PC-3 (cell line): ENCODE results near the gene SPNS3. TPM values are rescaled to one million over a fixed set of nuclear protein-coding genes. Genes with fewer than 3 reads are reported as not detected.

Source experiments
- ATAC-seq: fragments of 200-7000 bp; cut with Tn5 transposase; 2 replicates; pipeline ENCODE4 v1.9.1; 2020; ENCODE audit warnings: mild to moderate bottlenecking, moderate library complexity
- BruUV-seq: library from RNA; stranded (reverse); fragments of 400-500 nt; replicated peaks from 2 replicates; lab custom pipeline; 2021; lab: Mats Ljungman, UMichigan
- CTCF ChIA-PET: fragments of 300-600 bp; sonication (Branson Sonifier 250); formaldehyde crosslinking; loops from one replicate; lab custom pipeline; 2022; ENCODE audit warnings: antibody characterized with exemption; lab: Charles Lee
- POLR2A ChIA-PET: fragments of 300-600 bp; sonication (Branson Sonifier 250); formaldehyde crosslinking; loops from one replicate; lab custom pipeline; 2022; ENCODE audit warnings: antibody characterized with exemption; ENCODE audit not compliant: unreplicated experiment; lab: Charles Lee
- DNase-seq: peaks from one replicate; pipeline ENCODE4 v3.0.0-alpha.2; 2015
- H2AFZ ChIP-seq: fragments of 300-600 bp; sonication (generic); 2 replicates; pipeline ENCODE4 v1.6.0; 2016; ENCODE audit warnings: antibody characterized with exemption, low read length
- H3F3A ChIP-seq: fragments of 300-600 bp; sonication (generic); one replicate; pipeline ENCODE4 v1.6.0; 2017; ENCODE audit warnings: antibody characterized with exemption, low read length, control low read depth, mild to moderate bottlenecking; ENCODE audit not compliant: unreplicated experiment
- H3K27ac ChIP-seq: fragments of 300-600 bp; sonication (generic); 2 replicates; pipeline ENCODE4 v1.5.1; 2016; ENCODE audit warnings: mild to moderate bottlenecking, low read length
- H3K27me3 ChIP-seq: fragments of 300-600 bp; sonication (generic); 2 replicates; pipeline ENCODE4 v1.6.1; 2016; ENCODE audit warnings: low read length, mixed read lengths
- H3K36me3 ChIP-seq: fragments of 300-600 bp; sonication (generic); 2 replicates; pipeline ENCODE4 v1.6.1; 2016; ENCODE audit warnings: low read depth, mixed run types, low read length, mixed read lengths
- H3K4me1 ChIP-seq: fragments of 300-600 bp; sonication (generic); 2 replicates; pipeline ENCODE4 v1.5.1; 2016; ENCODE audit warnings: low read length; ENCODE audit not compliant: insufficient read depth
- H3K4me2 ChIP-seq: fragments of 300-600 bp; sonication (generic); 2 replicates; pipeline ENCODE4 v1.6.0; 2016; ENCODE audit warnings: low read length
- H3K4me3 ChIP-seq: fragments of 300-600 bp; sonication (generic); 2 replicates; pipeline ENCODE4 v1.5.1; 2016; ENCODE audit warnings: mild to moderate bottlenecking, low read length, mixed read lengths
- H3K79me2 ChIP-seq: fragments of 300-600 bp; sonication (generic); 2 replicates; pipeline ENCODE4 v1.6.1; 2017; ENCODE audit warnings: low read length, mixed read lengths
- H3K9ac ChIP-seq: fragments of 300-600 bp; sonication (generic); 2 replicates; pipeline ENCODE4 v1.6.0; 2016; ENCODE audit warnings: mild to moderate bottlenecking, low read length
- H3K9me2 ChIP-seq: fragments of 300-600 bp; sonication (generic); replicated peaks from 2 replicates; pipeline ENCODE4 v1.6.1; 2016; ENCODE audit warnings: mixed run types, low read length, mixed read lengths
- H3K9me3 ChIP-seq: fragments of 300-600 bp; sonication (generic); 2 replicates; pipeline ENCODE4 v1.6.1; 2016; ENCODE audit warnings: low read length, mixed read lengths
- H4K20me1 ChIP-seq: fragments of 300-600 bp; sonication (generic); 2 replicates; pipeline ENCODE4 v1.6.1; 2016; ENCODE audit warnings: low read length, mixed read lengths
- EZH2 ChIP-seq: fragments of 300-600 bp; sonication (generic); IDR thresholded peaks from one replicate; pipeline ENCODE4 v1.6.1; 2017; ENCODE audit warnings: antibody characterized with exemption, mild to moderate bottlenecking, low read length; ENCODE audit not compliant: unreplicated experiment
- EZH2phosphoT487 ChIP-seq: fragments of 300-600 bp; sonication (generic); IDR thresholded peaks from 2 replicates; pipeline ENCODE4 v1.6.1; 2018; ENCODE audit warnings: mild to moderate bottlenecking, antibody characterized with exemption, low read length, borderline replicate concordance
- intact Hi-C: fragments of 100-400 bp; cut with micrococcal nuclease; formaldehyde crosslinking; loops from 2 replicates; pipeline ENCODE4 v1.9.0; 2023
- total RNA-seq: library from RNA; depleted of rRNA; stranded (reverse); fragments of >200 nt; gene quantifications from 2 replicates; pipeline ENCODE4 v1.2.3, GENCODE V29; 2014
- TF ChIP-seq, protein P1 (sequence below): fragments of 300-600 bp; sonication (generic); conservative IDR thresholded peaks from 2 replicates; pipeline ENCODE4 v1.5.1; 2017; ENCODE audit warnings: antibody characterized with exemption, low read depth, mild to moderate bottlenecking, low read length

SPNS3 gene
- total RNA-seq, 1 experiment from 2014 or later, result 0.69 TPM

DNA sequence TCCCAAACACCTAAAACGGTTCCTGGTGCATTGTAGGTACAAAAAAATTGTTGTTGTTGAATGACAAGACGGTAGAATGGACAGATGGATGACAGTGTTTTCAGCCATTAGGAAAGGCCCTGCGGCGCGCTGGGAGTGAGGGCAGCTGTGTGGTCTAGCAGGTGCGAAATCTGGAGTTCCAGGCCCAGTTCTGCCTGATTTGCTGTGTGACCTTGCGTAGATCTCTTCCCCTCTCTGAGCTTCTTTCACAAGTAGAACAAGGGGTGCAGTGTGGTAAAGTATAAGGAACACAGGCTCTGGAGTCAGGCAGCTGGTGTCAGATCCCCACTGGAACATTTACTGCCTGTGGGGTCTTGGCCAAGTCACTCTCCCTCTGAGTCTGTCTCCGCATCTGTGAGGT, 90.2 kb downstream of the SPNS3 start:
- H3K27me3 ChIP-seq, result no peaks in the 10 kb centered on the region
- ATAC-seq (no peak), DNase-seq (no peak)
- H3F3A ChIP-seq, result no peaks in the 10 kb centered on the region
- no peaks in the 10 kb centered on the region for H4K20me1 ChIP-seq
- no peak overlapping the region for H3K4me3 ChIP-seq
- no peaks in the 10 kb centered on the region for H3K9me3 ChIP-seq
- no peaks in the 10 kb centered on the region for H3K79me2 ChIP-seq
- H3K4me1 ChIP-seq, result 0 out of 2 replicates have a peak, but pooled peaks cover 4% of the 10 kb centered on the region
- no peak overlapping the region for H3K4me2 ChIP-seq
- ChIA-PET CTCF (no interaction called here), POLR2A (no interaction called here)
- no peak overlapping the region for H3K27ac ChIP-seq
- BruUV-seq, result no TSS peak
- no peaks in the 10 kb centered on the region for H3K36me3 ChIP-seq
- no peak for TF ChIP-seq EZH2
- TF ChIP-seq EZH2phosphoT487, result no peak
- TF ChIP-seq, protein P1, sequence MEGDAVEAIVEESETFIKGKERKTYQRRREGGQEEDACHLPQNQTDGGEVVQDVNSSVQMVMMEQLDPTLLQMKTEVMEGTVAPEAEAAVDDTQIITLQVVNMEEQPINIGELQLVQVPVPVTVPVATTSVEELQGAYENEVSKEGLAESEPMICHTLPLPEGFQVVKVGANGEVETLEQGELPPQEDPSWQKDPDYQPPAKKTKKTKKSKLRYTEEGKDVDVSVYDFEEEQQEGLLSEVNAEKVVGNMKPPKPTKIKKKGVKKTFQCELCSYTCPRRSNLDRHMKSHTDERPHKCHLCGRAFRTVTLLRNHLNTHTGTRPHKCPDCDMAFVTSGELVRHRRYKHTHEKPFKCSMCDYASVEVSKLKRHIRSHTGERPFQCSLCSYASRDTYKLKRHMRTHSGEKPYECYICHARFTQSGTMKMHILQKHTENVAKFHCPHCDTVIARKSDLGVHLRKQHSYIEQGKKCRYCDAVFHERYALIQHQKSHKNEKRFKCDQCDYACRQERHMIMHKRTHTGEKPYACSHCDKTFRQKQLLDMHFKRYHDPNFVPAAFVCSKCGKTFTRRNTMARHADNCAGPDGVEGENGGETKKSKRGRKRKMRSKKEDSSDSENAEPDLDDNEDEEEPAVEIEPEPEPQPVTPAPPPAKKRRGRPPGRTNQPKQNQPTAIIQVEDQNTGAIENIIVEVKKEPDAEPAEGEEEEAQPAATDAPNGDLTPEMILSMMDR, result no peak
- no peak overlapping the region for H2AFZ ChIP-seq
- no peak overlapping the region for H3K9ac ChIP-seq
- H3K9me2 ChIP-seq, result no peaks in the 10 kb centered on the region
- intact Hi-C loops, result no loop called here

GRCh38 chr17:4525691-4526397, 92.1 kb downstream of the SPNS3 start:
- CTCF ChIA-PET, result no interaction called here

GRCh38 chr17:4527134-4527533, 93.4 kb downstream of the SPNS3 start:
- no TSS peak for BruUV-seq
- no peak for ATAC-seq
- H3F3A ChIP-seq, result no peaks in the 10 kb centered on the region
- H3K4me1 ChIP-seq, result no peaks in the 10 kb centered on the region
- no peaks in the 10 kb centered on the region for H3K9me3 ChIP-seq
- H2AFZ ChIP-seq, result no peak overlapping the region
- no peak for DNase-seq
- no peaks in the 10 kb centered on the region for H3K79me2 ChIP-seq
- POLR2A ChIA-PET, result no interaction called here
- CTCF ChIA-PET, result no interaction called here
- no peaks in the 10 kb centered on the region for H4K20me1 ChIP-seq
- no peaks in the 10 kb centered on the region for H3K9me2 ChIP-seq
- no peak overlapping the region for H3K4me3 ChIP-seq
- no peaks in the 10 kb centered on the region for H3K36me3 ChIP-seq
- no peak overlapping the region for H3K4me2 ChIP-seq
- intact Hi-C loops, result no loop called here
- TF ChIP-seq, protein P1, result no peak
- TF ChIP-seq EZH2 (no peak), EZH2phosphoT487 (no peak)
- H3K27me3 ChIP-seq, result no peaks in the 10 kb centered on the region
- H3K27ac ChIP-seq, result no peak overlapping the region
- H3K9ac ChIP-seq, result no peak overlapping the region

More at GRCh38 chr17:4525691-4526397, 92.1 kb downstream of the SPNS3 start:
- POLR2A ChIA-PET, result no interaction called here
- H3K4me2 ChIP-seq, result no peak overlapping the region
- H3K9me2 ChIP-seq, result no peaks in the 10 kb centered on the region
- no peak overlapping the region for H3K9ac ChIP-seq
- no peak for ATAC-seq
- no peaks in the 10 kb centered on the region for H3K36me3 ChIP-seq
- no peak overlapping the region for H3K27ac ChIP-seq
- 0 out of 2 replicates have a peak, but pooled peaks cover 4% of the 10 kb centered on the region for H3K4me1 ChIP-seq
- H3K27me3 ChIP-seq, result no peaks in the 10 kb centered on the region
- intact Hi-C loops, result no loop called here
- TF ChIP-seq EZH2 (no peak), EZH2phosphoT487 (no peak)
- TF ChIP-seq, protein P1, result no peak
- no peaks in the 10 kb centered on the region for H3K9me3 ChIP-seq
- no TSS peak for BruUV-seq
- H3F3A ChIP-seq, result no peaks in the 10 kb centered on the region
- no peak for DNase-seq
- H3K4me3 ChIP-seq, result no peak overlapping the region
- no peaks in the 10 kb centered on the region for H4K20me1 ChIP-seq
- H3K79me2 ChIP-seq, result no peaks in the 10 kb centered on the region
- H2AFZ ChIP-seq, result no peak overlapping the region
